IMR-90 (cell line): ENCODE results near the gene NPIPA5. TPM values are rescaled to one million over a fixed set of nuclear protein-coding genes. Genes with fewer than 3 reads are reported as not detected.
"Not testable (repeated sequence)": the region's sequence is repeated elsewhere in the genome, so short reads cannot be mapped to it uniquely, and the experiment has no call there.

Experiments used
- ATAC-seq: fragments of 200-7000 bp; cut with Tn5 transposase; 2 replicates; pipeline ENCODE4 v1.9.1; 2020; ENCODE audit warnings: low read depth, mild to moderate bottlenecking, moderate library complexity
- BruUV-seq: library from RNA; stranded (reverse); fragments of 400-500 nt; replicated peaks from 2 replicates; lab custom pipeline; 2021; lab: Mats Ljungman, UMichigan
- CTCF ChIA-PET: fragments of 300-600 bp; formaldehyde crosslinking; extraction: SDS; loops from one replicate; lab custom pipeline; 2021; ENCODE audit warnings: antibody characterized with exemption; lab: Yijun Ruan, JAX
- POLR2A ChIA-PET: fragments of 300-600 bp; sonication (Branson Sonifier 250); formaldehyde crosslinking; loops from one replicate; lab custom pipeline; 2022; ENCODE audit warnings: antibody characterized with exemption; ENCODE audit not compliant: unreplicated experiment; lab: Charles Lee
- DNase-seq: peaks from one replicate; pipeline ENCODE4 v3.0.0; 2013
- H2AFZ ChIP-seq: replicated peaks from 2 replicates; pipeline ENCODE3; 2013; ENCODE audit warnings: low read length, mild to moderate bottlenecking; ENCODE audit not compliant: poor library complexity
- H2AK5ac ChIP-seq: 2 replicates; pipeline ENCODE4 v1.6.1; 2013; ENCODE audit warnings: low read depth, low read length, inconsistent platforms
- H2AK9ac ChIP-seq: replicated peaks from 2 replicates; pipeline ENCODE3; 2013; ENCODE audit warnings: mild to moderate bottlenecking, low read depth, low read length, moderate library complexity; ENCODE audit not compliant: poor library complexity
- H2BK120ac ChIP-seq: 2 replicates; pipeline ENCODE4 v1.6.1; 2013; ENCODE audit warnings: low read depth, low read length, inconsistent platforms
- H2BK15ac ChIP-seq: 3 replicates; pipeline ENCODE4 v1.6.1; 2013; ENCODE audit warnings: low read depth, low read length, inconsistent platforms
- H2BK20ac ChIP-seq: 2 replicates; pipeline ENCODE4 v1.6.1; 2013; ENCODE audit warnings: low read depth, mild to moderate bottlenecking, inconsistent platforms, low read length, moderate library complexity
- H2BK5ac ChIP-seq: 2 replicates; pipeline ENCODE4 v1.6.1; 2013; ENCODE audit warnings: mild to moderate bottlenecking, low read depth, low read length, inconsistent platforms; ENCODE audit not compliant: poor library complexity, severe bottlenecking
- H3K14ac ChIP-seq: replicated peaks from 2 replicates; pipeline ENCODE4 v1.6.1; 2013; ENCODE audit warnings: low read depth, low read length, inconsistent platforms
- H3K18ac ChIP-seq: 2 replicates; pipeline ENCODE4 v1.6.1; 2013; ENCODE audit warnings: low read depth, low read length, control low read depth
- H3K23ac ChIP-seq: 2 replicates; pipeline ENCODE4 v1.6.1; 2013; ENCODE audit warnings: low read depth, low read length, inconsistent platforms
- H3K27ac ChIP-seq: 2 replicates; pipeline ENCODE4 v1.5.1; 2013; ENCODE audit warnings: mild to moderate bottlenecking, control low read depth, low read length; ENCODE audit not compliant: insufficient read depth
- H3K27me3 ChIP-seq: 2 replicates; pipeline ENCODE4 v1.6.1; 2013; ENCODE audit warnings: low read length; ENCODE audit not compliant: control insufficient read depth, insufficient read depth
- H3K36me3 ChIP-seq: 2 replicates; pipeline ENCODE4 v1.6.1; 2013; ENCODE audit warnings: low read length, mixed read lengths; ENCODE audit not compliant: control insufficient read depth, insufficient read depth
- H3K4ac ChIP-seq: 2 replicates; pipeline ENCODE4 v1.6.1; 2013; ENCODE audit warnings: low read depth, low read length, inconsistent platforms
- H3K4me1 ChIP-seq: 2 replicates; pipeline ENCODE4 v1.6.1; 2013; ENCODE audit warnings: low read length, mixed read lengths; ENCODE audit not compliant: control insufficient read depth, insufficient read depth
- H3K4me2 ChIP-seq: 2 replicates; pipeline ENCODE4 v1.6.1; 2013; ENCODE audit warnings: low read depth, mild to moderate bottlenecking, control low read depth, low read length, moderate library complexity
- H3K4me3 ChIP-seq: 2 replicates; pipeline ENCODE4 v1.5.1; 2013; ENCODE audit warnings: low read depth, mild to moderate bottlenecking, control low read depth, low read length, moderate library complexity; ENCODE audit not compliant: insufficient read depth
- H3K56ac ChIP-seq: 2 replicates; pipeline ENCODE4 v1.6.1; 2013; ENCODE audit warnings: low read length, inconsistent platforms; ENCODE audit not compliant: insufficient read depth; ENCODE audit errors: extremely low read depth
- H3K79me1 ChIP-seq, 2 experiments: 2 replicates each; pipeline ENCODE4 v1.6.1; 2013; ENCODE audit warnings: low read length in 2 of 2, inconsistent platforms in 1 of 2, low read depth in 1 of 2
- H3K9ac ChIP-seq: 2 replicates; pipeline ENCODE4 v1.6.1; 2013; ENCODE audit warnings: low read depth, low read length, control low read depth
- H3K9me1 ChIP-seq: 2 replicates; pipeline ENCODE4 v1.6.1; 2013; ENCODE audit warnings: low read length, inconsistent platforms; ENCODE audit not compliant: insufficient read depth
- H3K9me3 ChIP-seq: 2 replicates; pipeline ENCODE4 v1.6.1; 2013; ENCODE audit warnings: low read length; ENCODE audit not compliant: control insufficient read depth, insufficient read depth
- H4K20me1 ChIP-seq: 2 replicates; pipeline ENCODE4 v1.6.1; 2013; ENCODE audit warnings: low read length, inconsistent platforms; ENCODE audit not compliant: insufficient read depth
- H4K5ac ChIP-seq: 2 replicates; pipeline ENCODE4 v1.6.1; 2013; ENCODE audit warnings: mild to moderate bottlenecking, low read depth, low read length, control low read depth
- H4K8ac ChIP-seq, 2 experiments: 2 replicates each; pipeline ENCODE4 v1.6.1; 2013; ENCODE audit warnings: low read depth in 2 of 2, low read length in 2 of 2, control low read depth in 1 of 2, inconsistent platforms in 1 of 2
- H4K91ac ChIP-seq: 2 replicates; pipeline ENCODE4 v1.6.1; 2013; ENCODE audit warnings: low read depth, low read length, inconsistent platforms; ENCODE audit not compliant: insufficient read depth
- BHLHE40 ChIP-seq: fragments of 150-350 bp; IDR thresholded peaks from 2 replicates; pipeline ENCODE4 v1.6.1; 2016; ENCODE audit warnings: mild to moderate bottlenecking, low read depth, low read length
- CEBPB ChIP-seq: IDR thresholded peaks from 2 replicates; pipeline ENCODE4 v1.6.1; 2012; ENCODE audit warnings: low read depth, low read length, improper control_type of control experiment
- CHD1 ChIP-seq: IDR thresholded peaks from 2 replicates; pipeline ENCODE4 v1.6.1; 2012; ENCODE audit warnings: low read depth, low read length, improper control_type of control experiment
- FOS ChIP-seq: fragments of 150-350 bp; IDR thresholded peaks from 2 replicates; pipeline ENCODE4 v1.6.1; 2016; ENCODE audit warnings: low read depth, low read length
- MAFK ChIP-seq: IDR thresholded peaks from 2 replicates; pipeline ENCODE4 v1.6.1; 2012; ENCODE audit warnings: low read depth, low read length, improper control_type of control experiment
- MAZ ChIP-seq: IDR thresholded peaks from 2 replicates; pipeline ENCODE4 v1.6.1; 2012; ENCODE audit warnings: low read depth, mild to moderate bottlenecking, low read length, improper control_type of control experiment, moderate library complexity, borderline replicate concordance
- POLR2A ChIP-seq: IDR thresholded peaks from 2 replicates; pipeline ENCODE4 v1.6.1; 2012; ENCODE audit warnings: mild to moderate bottlenecking, low read depth, low read length
- RAD21 ChIP-seq: IDR thresholded peaks from 2 replicates; pipeline ENCODE4 v1.6.1; 2012; ENCODE audit warnings: low read length, improper control_type of control experiment
- WGBS, 2 experiments: methylation state at CpG; one replicate each; pipeline versions ENCODE4 v1.1.5 to v1.1.7; 2013; ENCODE audit warnings: missing lambda C conversion rate in 2 of 2; ENCODE audit not compliant: insufficient read length in 1 of 2; ENCODE audit errors: extremely low coverage in 2 of 2; 5-methylcytosine and 5-hydroxymethylcytosine counted together
- dilution Hi-C: fragments of 300-500 bp; cut with HindIII; formaldehyde crosslinking; loops from one replicate; pipeline ENCODE4 v1.14.3; 2018; ENCODE audit warnings: low sequenced_read_pairs; ENCODE audit not compliant: unreplicated experiment
- in situ Hi-C: fragments of 300-500 bp; cut with MboI; formaldehyde crosslinking; loops from 3 replicates; pipeline ENCODE4 v1.14.3; 2019; ENCODE audit warnings: low sequenced_read_pairs, inconsistent platforms, mixed read lengths
- intact Hi-C: fragments of 100-400 bp; cut with micrococcal nuclease; formaldehyde crosslinking; loops from 2 replicates; pipeline ENCODE4 v1.10.0; 2022
- polyA plus RNA-seq, 3 experiments: library from polyadenylated mRNA; depleted of rRNA; stranded (reverse); fragments of >200 nt; gene quantifications; 2 replicates each; pipeline ENCODE4 v1.2.3, GENCODE V29; 2012; ENCODE audit warnings: low replicate concordance in 1 of 3
- total RNA-seq: library from RNA; depleted of rRNA; stranded (reverse); fragments of >200 nt; gene quantifications from 2 replicates; pipeline ENCODE4 v1.2.3, GENCODE V29; 2012
- TF ChIP-seq, protein P1 (sequence below): fragments of 150-350 bp; IDR thresholded peaks from 2 replicates; pipeline ENCODE4 v1.6.1; 2017; ENCODE audit warnings: mild to moderate bottlenecking, antibody characterized with exemption, low read length, low read depth
- TF ChIP-seq, protein P2 (sequence below): fragments of 150-350 bp; IDR thresholded peaks from 2 replicates; pipeline ENCODE4 v1.6.1; 2016; ENCODE audit warnings: low read depth, mild to moderate bottlenecking, low read length, moderate library complexity, borderline replicate concordance

The NPIPA5 gene
- total and polyA plus RNA-seq, 2 of the 4 experiments (the other 2 are of a cell fraction): 1.3 TPM; not detected in 1

DNA sequence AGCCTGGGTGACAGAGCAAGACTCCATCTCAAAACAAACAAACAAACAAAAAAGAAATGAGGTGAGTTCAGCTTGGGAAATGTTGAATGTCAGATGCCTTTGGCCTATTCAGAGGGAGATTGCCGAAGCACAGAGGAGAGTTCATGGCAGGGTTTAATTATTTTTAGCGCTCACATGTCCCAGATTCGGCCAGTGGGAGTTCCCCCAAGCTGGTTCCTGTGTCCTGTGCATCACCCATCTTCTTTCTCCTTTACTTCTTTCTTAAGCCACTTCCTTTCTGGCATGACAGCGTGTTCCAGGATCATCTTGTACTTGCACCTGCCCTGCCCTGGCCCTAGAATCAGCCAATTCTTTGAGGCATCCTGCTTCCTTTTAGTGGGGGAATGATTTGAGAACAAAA lies 26.7 kb upstream of the NPIPA5 start:
- Histone ChIP-seq H3K4me2 (no peak overlapping the region), H2AK9ac (no peak overlapping the region), H4K20me1 (no peaks in the 10 kb centered on the region), H3K27ac (no peak overlapping the region), H3K14ac (no peak overlapping the region), H3K9me1 (no peaks in the 10 kb centered on the region), H3K27me3 (no peaks in the 10 kb centered on the region), H2AFZ (no peak overlapping the region), H2AK5ac (no peak overlapping the region), H3K79me1 (no peaks in the 10 kb centered on the region), H2BK5ac (no peak overlapping the region), H2BK15ac (no peak overlapping the region), H3K4ac (no peak overlapping the region), H2BK120ac (no peak overlapping the region), H4K91ac (no peak overlapping the region), H4K8ac (no peak overlapping the region), H3K23ac (no peak overlapping the region), H4K5ac (no peak overlapping the region), H2BK20ac (no peak overlapping the region), H3K9ac (no peak overlapping the region), H3K4me3 (no peak overlapping the region), H3K36me3 (no peaks in the 10 kb centered on the region), H3K18ac (no peak overlapping the region), H3K56ac (no peak overlapping the region), H3K4me1 (no peaks in the 10 kb centered on the region), H3K9me3 (no peaks in the 10 kb centered on the region)
- BruUV-seq: no TSS peak
- dilution Hi-C loops: no loop called here
- no peak for DNase-seq
- no peak for ATAC-seq
- intact Hi-C loops: no loop called here
- POLR2A ChIA-PET: no interaction called here
- CTCF ChIA-PET: no interaction called here
- 95% methylated on average over 3 of the region's 4 CpGs; no CpG with 5 or more reads in 1 of the 2 experiments for WGBS, 2 experiments
- in situ Hi-C loops: no loop called here
- TF ChIP-seq BHLHE40 (no peak), MAZ (no peak), MAFK (no peak), CHD1 (no peak), CEBPB (no peak), FOS (no peak), RAD21 (no peak), POLR2A (no peak)
- TF ChIP-seq, protein P1, sequence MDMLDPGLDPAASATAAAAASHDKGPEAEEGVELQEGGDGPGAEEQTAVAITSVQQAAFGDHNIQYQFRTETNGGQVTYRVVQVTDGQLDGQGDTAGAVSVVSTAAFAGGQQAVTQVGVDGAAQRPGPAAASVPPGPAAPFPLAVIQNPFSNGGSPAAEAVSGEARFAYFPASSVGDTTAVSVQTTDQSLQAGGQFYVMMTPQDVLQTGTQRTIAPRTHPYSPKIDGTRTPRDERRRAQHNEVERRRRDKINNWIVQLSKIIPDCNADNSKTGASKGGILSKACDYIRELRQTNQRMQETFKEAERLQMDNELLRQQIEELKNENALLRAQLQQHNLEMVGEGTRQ: no peak
- TF ChIP-seq, protein P2, sequence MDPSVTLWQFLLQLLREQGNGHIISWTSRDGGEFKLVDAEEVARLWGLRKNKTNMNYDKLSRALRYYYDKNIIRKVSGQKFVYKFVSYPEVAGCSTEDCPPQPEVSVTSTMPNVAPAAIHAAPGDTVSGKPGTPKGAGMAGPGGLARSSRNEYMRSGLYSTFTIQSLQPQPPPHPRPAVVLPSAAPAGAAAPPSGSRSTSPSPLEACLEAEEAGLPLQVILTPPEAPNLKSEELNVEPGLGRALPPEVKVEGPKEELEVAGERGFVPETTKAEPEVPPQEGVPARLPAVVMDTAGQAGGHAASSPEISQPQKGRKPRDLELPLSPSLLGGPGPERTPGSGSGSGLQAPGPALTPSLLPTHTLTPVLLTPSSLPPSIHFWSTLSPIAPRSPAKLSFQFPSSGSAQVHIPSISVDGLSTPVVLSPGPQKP: no peak

DNA sequence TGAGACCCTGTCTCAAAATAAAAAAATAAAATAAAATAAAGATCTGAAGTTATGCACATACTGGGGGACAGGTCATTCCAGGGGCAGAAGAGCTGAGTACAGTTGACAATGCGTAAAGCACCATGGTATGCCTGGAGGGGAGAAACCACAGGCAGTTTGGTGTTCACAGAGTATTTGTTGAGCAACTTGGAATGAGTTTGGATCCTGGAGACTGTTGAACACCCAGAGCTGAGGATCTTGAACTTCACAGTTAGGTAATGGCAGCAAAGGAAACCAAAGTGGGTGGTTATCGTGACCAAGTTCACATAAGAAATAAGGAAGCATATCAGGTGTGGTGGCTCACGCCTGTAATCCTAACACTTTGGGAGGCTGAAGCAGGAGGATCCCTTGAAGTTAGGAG lies 26.0 kb upstream of the NPIPA5 start:
- POLR2A ChIA-PET, H4K20me1 ChIP-seq, H3K4me1 ChIP-seq, DNase-seq, H2BK15ac ChIP-seq, H3K4me3 ChIP-seq, H3K56ac ChIP-seq, H3K79me1 ChIP-seq, ATAC-seq, H2BK5ac ChIP-seq, H3K9me3 ChIP-seq, dilution Hi-C loops, CTCF ChIA-PET, H3K23ac ChIP-seq, H3K9ac ChIP-seq, H3K9me1 ChIP-seq, H2AFZ ChIP-seq, H3K18ac ChIP-seq, H3K14ac ChIP-seq, H2AK9ac ChIP-seq, H2BK20ac ChIP-seq, intact Hi-C loops, H4K5ac ChIP-seq, H3K4ac ChIP-seq, H3K27me3 ChIP-seq, H3K27ac ChIP-seq, BruUV-seq, in situ Hi-C loops, H4K8ac ChIP-seq, H3K36me3 ChIP-seq, H3K4me2 ChIP-seq, H2AK5ac ChIP-seq, H4K91ac ChIP-seq, H2BK120ac ChIP-seq: not testable (repeated sequence)
- 92% methylated on average over 3 of the region's 3 CpGs; no CpG with 5 or more reads in 1 of the 2 experiments for WGBS, 2 experiments
